ENCODE results near the gene LRRK1.

The LRRK1 gene

DNA sequence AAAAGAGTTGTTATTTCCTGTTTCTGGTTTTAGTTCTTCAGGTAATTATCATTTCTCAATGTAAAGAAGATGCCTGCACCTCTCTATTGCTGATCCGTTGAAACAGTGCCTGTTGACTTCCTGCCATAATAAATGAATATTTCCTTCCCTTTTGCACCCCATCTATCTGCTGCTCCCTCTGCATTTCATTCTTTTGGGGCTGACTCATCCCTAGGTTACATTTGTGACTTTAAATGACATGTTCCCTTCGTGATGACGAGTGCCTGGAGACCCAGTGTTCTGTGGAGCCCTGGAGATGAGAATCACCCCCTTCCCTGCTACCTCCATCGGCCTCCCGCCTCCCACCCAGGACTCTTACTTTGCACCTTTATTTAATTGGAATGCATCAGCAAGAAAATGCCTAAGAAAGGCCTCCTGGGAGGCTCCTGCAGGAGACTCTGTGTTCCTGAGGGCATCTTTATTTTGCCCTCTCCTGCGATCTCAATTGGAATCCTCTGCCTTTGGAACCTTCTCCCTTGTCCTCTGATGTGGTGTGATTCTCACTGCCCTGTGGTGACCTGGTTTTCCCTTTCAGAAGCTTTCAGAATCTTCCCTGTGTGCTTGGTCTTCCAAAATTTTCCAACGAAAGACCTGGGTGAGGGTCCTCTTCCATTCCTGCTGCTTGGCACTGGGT lies 13.7 kb downstream of the LRRK1 start:
- no peak for DNase-seq (ENCODE audit: low read depth)

- DNase-seq (ENCODE audit: low read depth): no peak
Observed at GRCh38 chr15:100934166-100934565, 15.0 kb downstream of the LRRK1 start.

DNA sequence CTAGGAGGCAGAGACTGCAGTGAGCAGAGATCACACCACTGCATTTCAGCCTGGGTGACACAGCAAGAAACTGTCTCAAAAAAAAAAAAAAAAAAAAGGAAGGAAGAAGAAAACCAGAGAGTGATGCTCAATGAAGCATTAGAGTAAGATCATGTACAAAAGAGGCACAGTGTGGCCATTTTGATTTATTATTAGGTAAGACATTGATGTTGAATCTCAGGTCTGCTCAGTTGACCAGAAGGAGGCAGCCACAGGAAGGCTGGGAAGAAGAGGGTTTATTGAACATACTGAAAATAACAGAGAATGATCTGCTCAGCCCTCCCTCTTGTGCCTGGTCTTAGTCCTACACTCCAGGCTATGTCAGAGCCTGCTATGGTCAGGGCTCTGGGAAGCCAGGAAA lies 15.6 kb downstream of the LRRK1 start:
- DNase-seq (ENCODE audit: low read depth): no peak

DNA sequence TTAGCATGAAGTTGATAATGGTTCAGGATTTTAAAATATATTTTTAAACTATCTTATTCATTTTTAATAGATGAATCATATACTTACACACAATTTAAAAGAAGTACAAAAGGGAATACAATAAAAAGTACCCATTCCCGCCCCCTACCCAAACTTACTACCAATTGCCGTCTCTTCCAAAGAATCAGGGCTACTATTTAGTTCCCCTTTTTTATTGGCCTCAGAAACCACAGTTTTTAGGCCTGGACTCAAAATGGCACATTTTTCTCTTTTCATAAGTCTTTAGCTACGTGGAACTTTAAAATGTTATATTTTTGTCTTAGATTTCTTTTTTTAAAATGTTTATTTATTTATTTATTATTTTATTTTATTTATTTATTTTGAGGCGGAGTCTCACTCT lies 18.0 kb downstream of the LRRK1 start:
- no peak for DNase-seq (ENCODE audit: low read depth)

DNA sequence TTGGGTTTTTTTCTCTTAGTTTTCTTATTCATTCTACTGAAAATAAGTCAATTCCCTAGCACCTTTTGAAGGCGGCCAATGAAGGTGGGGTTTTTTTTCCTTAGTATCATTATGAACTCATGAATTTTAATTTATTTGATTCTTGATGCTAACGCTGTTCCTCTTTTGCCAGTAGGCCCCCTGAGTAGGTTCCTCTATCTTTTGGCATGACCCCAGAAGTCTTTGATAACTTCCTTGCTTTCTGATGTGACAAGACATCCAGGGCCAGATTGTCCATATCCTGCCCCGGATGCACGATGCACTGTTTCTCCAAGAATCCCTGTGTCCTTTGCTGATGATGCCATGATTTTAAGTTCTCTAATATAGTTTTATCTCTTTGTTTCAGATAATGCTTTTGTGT lies 20.6 kb downstream of the LRRK1 start:
- no peak for DNase-seq (ENCODE audit: low read depth)

DNA sequence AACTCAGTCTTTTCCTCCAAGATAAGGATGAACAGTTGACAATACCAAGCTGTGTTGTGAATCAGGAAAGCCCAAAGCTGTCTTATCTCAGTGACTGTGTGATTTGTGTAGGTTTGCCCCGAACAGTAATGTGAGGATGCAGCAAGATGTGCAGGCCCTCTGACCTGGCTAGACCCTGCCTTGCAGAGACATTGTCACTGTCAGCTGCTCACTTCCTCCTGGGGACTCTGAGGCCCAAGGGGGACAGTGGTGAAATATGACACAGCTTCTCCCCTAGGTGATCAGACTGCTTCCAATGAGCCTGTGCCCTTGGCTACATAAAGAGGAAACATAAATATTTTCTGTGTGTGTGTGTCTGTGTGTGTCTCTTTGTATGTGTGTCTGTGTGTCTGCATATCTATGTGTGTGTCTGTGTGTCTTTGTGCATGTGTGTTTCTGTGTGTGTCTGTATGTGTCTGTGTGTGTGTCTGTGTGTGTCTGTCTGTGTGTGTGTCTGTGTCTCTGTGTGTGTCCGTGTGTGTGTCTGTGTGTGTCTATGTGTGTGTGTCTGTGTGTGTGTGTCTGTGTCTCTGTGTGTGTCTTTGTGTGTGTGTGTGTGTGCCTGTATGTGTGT lies 21.7 kb downstream of the LRRK1 start:
- no peak for DNase-seq (ENCODE audit: low read depth)

DNA sequence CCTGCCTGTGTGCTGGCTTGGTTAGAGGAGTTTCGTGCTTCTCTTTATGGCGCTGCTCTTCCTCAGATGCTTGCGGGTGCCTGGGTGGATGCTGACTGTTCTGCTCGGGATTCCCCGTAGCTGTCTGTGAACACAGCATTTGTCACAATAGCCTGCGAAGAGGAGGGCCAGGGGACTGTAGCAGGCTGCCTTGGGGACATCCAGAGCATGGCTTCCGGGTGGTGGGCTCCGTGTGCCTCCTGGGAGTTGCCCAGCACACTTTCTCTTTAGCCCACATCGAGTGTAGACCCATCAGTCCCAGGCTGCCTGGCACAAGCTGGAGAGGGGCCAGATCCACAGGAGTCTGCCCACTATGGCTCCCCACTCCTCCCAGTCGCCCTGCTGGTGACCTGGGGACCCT lies 22.4 kb downstream of the LRRK1 start:
- no peak for DNase-seq (ENCODE audit: low read depth)

- no peak for DNase-seq (ENCODE audit: low read depth)
Observed at GRCh38 chr15:100942656-100943425, 23.7 kb downstream of the LRRK1 start.

GRCh38 chr15:100944244-100944895 lies 25.2 kb downstream of the LRRK1 start:
- no peak for DNase-seq (ENCODE audit: low read depth)

GRCh38 chr15:100944986-100945385 lies 25.8 kb downstream of the LRRK1 start:
- no peak for DNase-seq (ENCODE audit: low read depth)

- DNase-seq (ENCODE audit: low read depth): no peak
Observed at GRCh38 chr15:100947760-100948429, 28.7 kb downstream of the LRRK1 start.

- DNase-seq (ENCODE audit: low read depth): no peak
Observed at GRCh38 chr15:100948430-100948762, 29.2 kb downstream of the LRRK1 start.

DNA sequence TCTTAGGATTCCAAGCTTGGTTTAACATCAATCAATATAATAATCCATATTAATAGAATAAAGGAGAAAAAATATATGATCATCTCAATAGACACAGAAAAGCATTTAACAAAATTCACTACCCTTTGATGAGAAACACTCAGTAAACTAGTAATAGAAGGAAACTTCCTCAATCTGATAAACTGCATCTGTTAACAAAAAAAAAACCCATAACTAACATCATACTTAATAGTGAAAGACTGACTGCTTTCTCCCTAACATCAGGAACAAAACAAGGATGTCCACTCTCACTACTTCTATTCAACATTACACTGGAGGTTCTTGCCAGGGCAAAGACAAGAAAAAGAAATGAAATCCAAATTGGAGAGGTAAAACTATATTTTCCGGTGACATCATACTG lies 30.5 kb downstream of the LRRK1 start:
- no peak for DNase-seq (ENCODE audit: low read depth)

GRCh38 chr15:100951965-100952364 lies 32.8 kb downstream of the LRRK1 start:
- DNase-seq (ENCODE audit: low read depth): no peak

DNA sequence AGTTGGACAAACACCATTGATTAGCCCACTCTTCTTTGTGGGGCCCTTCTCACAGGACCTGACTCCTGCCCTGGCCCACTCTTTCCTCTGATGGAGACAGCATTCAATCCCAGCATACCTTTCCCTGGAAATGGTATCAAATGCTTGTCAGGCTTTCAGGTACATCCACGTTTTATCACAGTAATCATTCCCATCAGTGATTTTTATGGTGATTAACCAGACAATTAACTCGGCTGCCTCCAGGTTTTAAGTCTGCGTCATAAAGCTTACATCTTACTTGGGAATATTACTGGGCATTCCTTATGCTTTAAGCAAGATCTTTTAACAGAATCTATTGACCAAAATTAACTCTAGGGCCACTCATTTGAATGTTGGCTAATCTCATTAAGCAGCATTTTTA lies 33.4 kb downstream of the LRRK1 start:
- DNase-seq (ENCODE audit: low read depth): no peak

DNA sequence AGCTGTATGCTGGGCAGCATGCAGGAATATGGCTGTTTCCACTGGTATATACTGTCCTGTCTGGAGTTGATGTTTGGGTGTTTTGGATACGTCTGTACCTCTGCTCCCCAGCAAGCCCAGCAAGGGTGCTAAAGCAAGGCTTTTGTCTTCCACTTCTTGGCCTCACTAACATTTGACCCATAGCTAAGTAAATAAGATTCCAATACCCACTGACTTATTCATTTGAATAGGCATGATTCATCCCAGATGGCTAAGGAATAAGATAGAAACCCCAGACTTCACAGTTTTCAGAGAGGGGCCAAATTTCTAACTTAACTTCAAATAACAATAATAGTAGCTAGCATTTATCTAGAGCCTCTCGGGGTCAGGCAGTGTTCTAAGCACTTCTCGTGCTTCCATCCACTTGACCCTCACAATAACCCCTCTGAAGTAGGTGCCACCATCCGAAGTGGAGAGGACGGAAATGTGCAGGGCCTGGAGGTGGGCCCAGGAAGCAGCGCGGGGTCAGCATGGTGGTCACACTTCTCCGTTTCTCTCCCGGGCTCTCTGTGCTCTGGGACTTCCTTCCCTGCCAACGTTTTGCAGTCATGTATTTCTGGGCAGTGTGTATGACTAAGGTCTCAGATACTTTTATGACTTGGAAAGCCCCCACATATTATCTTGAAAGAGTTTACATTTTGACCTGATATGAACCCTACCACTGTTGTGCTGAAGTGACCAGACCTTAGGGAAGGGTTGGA lies 39.3 kb downstream of the LRRK1 start:
- no peak for DNase-seq (ENCODE audit: low read depth)

DNA sequence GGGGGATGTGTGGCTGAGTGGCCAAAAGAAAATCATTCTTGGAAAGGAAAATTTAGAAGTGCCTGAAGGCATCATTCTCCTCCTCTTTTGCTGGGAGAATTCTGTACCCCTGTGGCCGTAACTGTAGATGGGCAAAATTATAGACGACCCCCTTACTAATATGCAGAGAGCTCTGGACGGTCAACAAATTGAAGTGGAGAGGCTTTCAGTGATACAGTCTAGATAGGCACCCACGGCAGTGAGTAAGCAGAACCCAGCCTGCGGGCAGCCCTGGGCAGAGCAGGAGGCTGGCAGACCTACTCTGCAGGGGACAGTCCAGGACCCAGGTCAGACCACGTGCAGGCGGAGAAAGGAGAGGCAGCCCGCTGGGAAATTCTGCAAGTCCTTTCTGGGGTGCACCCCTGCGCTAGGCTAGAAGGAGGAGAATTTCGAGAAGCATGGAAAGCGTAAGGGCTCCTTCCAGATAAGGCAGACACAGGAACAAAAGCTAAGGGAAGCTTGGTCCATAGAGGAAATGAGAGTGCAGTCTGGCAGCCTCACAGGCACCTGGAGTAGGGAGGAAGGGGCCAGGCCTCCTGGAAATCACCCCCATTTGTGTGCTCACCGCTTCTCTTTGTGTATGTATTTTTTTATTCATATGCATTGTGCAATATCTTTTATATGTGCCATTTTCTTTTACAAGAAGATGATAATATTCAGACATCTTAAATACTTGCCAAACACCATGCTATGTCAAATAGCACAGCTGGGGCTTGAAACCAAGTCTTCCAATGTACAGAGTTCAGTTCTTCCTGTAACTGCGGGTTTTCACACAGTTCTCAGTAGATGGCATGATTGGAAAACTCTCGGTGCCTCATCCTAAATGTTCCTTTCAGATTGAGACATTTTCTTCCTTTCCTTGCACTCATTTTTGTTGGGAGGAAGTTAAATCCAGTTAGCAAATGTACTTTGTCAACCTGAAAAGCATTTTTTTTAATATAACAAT lies 40.2 kb downstream of the LRRK1 start:
- DNase-seq (ENCODE audit: low read depth): no peak

GRCh38 chr15:100966997-100967396 lies 47.8 kb downstream of the LRRK1 start:
- no peak for DNase-seq (ENCODE audit: low read depth)

- DNase-seq (ENCODE audit: low read depth): no peak
Observed at GRCh38 chr15:100968050-100968966, 49.2 kb downstream of the LRRK1 start.
